ENCODE results near the gene MTRFR.

DNA sequence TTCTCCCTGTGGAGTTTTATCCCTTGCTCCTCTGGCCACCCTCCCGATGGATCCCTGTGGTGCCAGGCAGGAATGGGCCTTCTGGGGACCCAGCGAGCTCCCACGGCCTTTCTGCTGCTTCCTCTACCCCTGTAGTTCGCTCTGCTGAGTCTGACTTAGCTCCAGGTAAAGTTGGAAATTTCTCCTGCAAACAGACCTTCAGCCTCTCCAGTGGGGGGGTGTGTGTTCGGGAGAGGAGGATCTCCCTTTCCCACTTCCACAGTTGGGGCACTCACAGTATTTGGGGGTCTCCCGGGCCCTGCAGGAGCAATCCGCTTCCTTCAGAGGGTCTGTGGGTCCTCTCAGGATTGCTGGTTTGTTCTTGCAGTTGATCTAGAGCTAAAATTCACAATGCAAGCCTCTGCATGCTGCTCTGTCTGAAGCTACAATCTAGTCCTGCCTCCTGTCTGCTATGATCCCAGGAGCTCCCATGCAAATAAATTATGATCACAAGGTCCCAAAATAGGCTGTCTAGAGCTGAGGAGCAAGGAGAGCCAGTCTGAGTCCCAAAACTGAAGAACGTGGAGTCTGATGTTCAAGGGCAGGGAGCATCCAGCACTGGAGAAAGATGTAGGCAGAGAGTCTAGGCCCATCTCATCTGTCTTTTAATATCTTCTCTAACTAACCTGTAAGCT, 18.3 kb downstream of the MTRFR start:
- TF ChIP-seq, protein P1, sequence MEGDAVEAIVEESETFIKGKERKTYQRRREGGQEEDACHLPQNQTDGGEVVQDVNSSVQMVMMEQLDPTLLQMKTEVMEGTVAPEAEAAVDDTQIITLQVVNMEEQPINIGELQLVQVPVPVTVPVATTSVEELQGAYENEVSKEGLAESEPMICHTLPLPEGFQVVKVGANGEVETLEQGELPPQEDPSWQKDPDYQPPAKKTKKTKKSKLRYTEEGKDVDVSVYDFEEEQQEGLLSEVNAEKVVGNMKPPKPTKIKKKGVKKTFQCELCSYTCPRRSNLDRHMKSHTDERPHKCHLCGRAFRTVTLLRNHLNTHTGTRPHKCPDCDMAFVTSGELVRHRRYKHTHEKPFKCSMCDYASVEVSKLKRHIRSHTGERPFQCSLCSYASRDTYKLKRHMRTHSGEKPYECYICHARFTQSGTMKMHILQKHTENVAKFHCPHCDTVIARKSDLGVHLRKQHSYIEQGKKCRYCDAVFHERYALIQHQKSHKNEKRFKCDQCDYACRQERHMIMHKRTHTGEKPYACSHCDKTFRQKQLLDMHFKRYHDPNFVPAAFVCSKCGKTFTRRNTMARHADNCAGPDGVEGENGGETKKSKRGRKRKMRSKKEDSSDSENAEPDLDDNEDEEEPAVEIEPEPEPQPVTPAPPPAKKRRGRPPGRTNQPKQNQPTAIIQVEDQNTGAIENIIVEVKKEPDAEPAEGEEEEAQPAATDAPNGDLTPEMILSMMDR (IDR thresholded peaks at IDR 0.05; ENCODE audit: low read depth, low read length) = no peak
- no peak for TF ChIP-seq EZH2phosphoT487 (IDR thresholded peaks at IDR 0.05; ENCODE audit: low read depth)
